Liver (tissue), 9 donors: Measurements from ENCODE around the gene PRORP. TPM values are rescaled to one million over a fixed set of nuclear protein-coding genes. Genes with fewer than 3 reads are reported as not detected.
A peak's percentile ranks its signal among the peaks of the same experiment; 100 is the strongest.

ENCODE experiments used
- DNase-seq: peaks from one replicate; pipeline ENCODE4 v3.0.0-alpha.2; 2017; ENCODE audit warnings: low spot score
- H3K27ac ChIP-seq, 2 donors: one replicate each; pipeline ENCODE4 v1.7.0; 2013; ENCODE audit warnings: inconsistent platforms in 2 of 2, low read length in 2 of 2, control low read depth in 1 of 2, low read depth in 1 of 2, mild to moderate bottlenecking in 1 of 2
- H3K27me3 ChIP-seq, 4 donors: one replicate each; pipeline versions ENCODE4 v1.6.1 to v1.7.0; 2013; ENCODE audit warnings: low read length in 3 of 4, inconsistent platforms in 1 of 4, mild to moderate bottlenecking in 1 of 4, moderate library complexity in 1 of 4; ENCODE audit not compliant: control insufficient read depth in 4 of 4, insufficient read depth in 4 of 4
- H3K36me3 ChIP-seq, 4 donors: one replicate each; pipeline versions ENCODE4 v1.6.1 to v1.7.0; 2013; ENCODE audit warnings: low read length in 3 of 4, mild to moderate bottlenecking in 3 of 4, low read depth in 1 of 4, moderate library complexity in 1 of 4; ENCODE audit not compliant: control insufficient read depth in 4 of 4, insufficient read depth in 3 of 4
- H3K4me1 ChIP-seq, 4 donors: one replicate each; pipeline versions ENCODE4 v1.6.1 to v1.7.0; 2013; ENCODE audit warnings: low read length in 3 of 4, mild to moderate bottlenecking in 3 of 4, moderate library complexity in 1 of 4; ENCODE audit not compliant: control insufficient read depth in 4 of 4, insufficient read depth in 4 of 4
- H3K4me3 ChIP-seq, 3 donors: one replicate each; pipeline versions ENCODE4 v1.6.1 to v1.7.0; 2013; ENCODE audit warnings: low read length in 3 of 3, control low read depth in 1 of 3, low read depth in 1 of 3, mild to moderate bottlenecking in 1 of 3
- H3K9ac ChIP-seq, 2 donors: one replicate each; pipeline ENCODE4 v1.7.0; 2013; ENCODE audit warnings: low read length in 2 of 2, mild to moderate bottlenecking in 2 of 2, moderate library complexity in 2 of 2, control low read depth in 1 of 2, low read depth in 1 of 2
- H3K9me3 ChIP-seq, 4 donors: one replicate each; pipeline versions ENCODE4 v1.6.1 to v1.7.0; 2013; ENCODE audit warnings: low read length in 3 of 4; ENCODE audit not compliant: control insufficient read depth in 4 of 4
- ATF3 ChIP-seq: IDR thresholded peaks from 2 replicates; pipeline ENCODE4 v1.6.1; 2016; ENCODE audit warnings: antibody characterized with exemption
- CTCF ChIP-seq: fragments of 150-350 bp; IDR thresholded peaks from 2 replicates; pipeline ENCODE4 v1.5.1; 2017; ENCODE audit warnings: improper control_type of control experiment, low read depth, low read length; ENCODE audit not compliant: missing input control
- FOXA1 ChIP-seq: IDR thresholded peaks from 2 replicates; pipeline ENCODE4 v1.6.1; 2016; ENCODE audit warnings: antibody characterized with exemption
- FOXA2 ChIP-seq: IDR thresholded peaks from 2 replicates; pipeline ENCODE4 v1.6.1; 2016; ENCODE audit warnings: antibody characterized with exemption
- HNF4A ChIP-seq, 2 donors: conservative IDR thresholded peaks; 2 replicates each; pipeline ENCODE4 v1.6.1; 2016; ENCODE audit warnings: antibody characterized with exemption in 2 of 2, mild to moderate bottlenecking in 2 of 2
- HNF4G ChIP-seq: IDR thresholded peaks from 2 replicates; pipeline ENCODE4 v1.6.1; 2016; ENCODE audit warnings: antibody characterized with exemption
- JUND ChIP-seq, 2 donors: IDR thresholded peaks; 2 replicates each; pipeline ENCODE4 v1.6.1; 2016; ENCODE audit warnings: antibody characterized with exemption in 2 of 2
- NR2F2 ChIP-seq: IDR thresholded peaks from 2 replicates; pipeline ENCODE4 v1.6.1; 2016; ENCODE audit warnings: antibody characterized with exemption
- RAD21 ChIP-seq, 2 donors: IDR thresholded peaks; 2 replicates each; pipeline ENCODE4 v1.6.1; 2016; ENCODE audit warnings: antibody characterized with exemption in 2 of 2, mild to moderate bottlenecking in 2 of 2
- TAF1 ChIP-seq: conservative IDR thresholded peaks from 2 replicates; pipeline ENCODE4 v1.6.1; 2016; ENCODE audit warnings: antibody characterized with exemption, mild to moderate bottlenecking
- WGBS: extraction: QIAGEN DNeasy Blood & Tissue Kit; methylation state at CpG from one replicate; pipeline ENCODE4 v1.1.7; 2013; 5-methylcytosine and 5-hydroxymethylcytosine counted together
- polyA plus RNA-seq, 2 donors: library from polyadenylated mRNA; stranded (reverse) in 1 of 2; unstranded in 1 of 2; fragments of 200-250 nt in 1 of 2; fragments of >200 nt in 1 of 2; fragmentation: Nextera tagmentation in 1 of 2; extraction: Ambion mirVana in 1 of 2; gene quantifications; one replicate each; pipeline versions ENCODE4 v1.2.1 to v1.2.3, GENCODE V29; 2013 to 2015
- total RNA-seq, 2 donors: library from RNA; depleted of rRNA; stranded (reverse); fragments of >200 nt; gene quantifications; one replicate each; pipeline ENCODE4 v1.2.3, GENCODE V29; 2014
- donor health status: healthy.
- donor health status: healthy.
- donor health status: healthy.
- donor health status: healthy.
- donor health status: healthy.

PRORP gene
- total and polyA plus RNA-seq, 4 donors = 11.3 to 19.1 (median 14.4) TPM

- peaks cover 0 to 11% (median 5%) of the 10 kb centered on the region in 4 donors for H3K36me3 ChIP-seq
- H3K27ac ChIP-seq = no peak overlapping the region
- 87% methylated on average over 4 of the region's 4 CpGs for WGBS
- H3K9ac ChIP-seq = no peak overlapping the region
- H3K9me3 ChIP-seq = no peaks in the 10 kb centered on the region
- no peaks in the 10 kb centered on the region for H3K27me3 ChIP-seq
- no peak overlapping the region for H3K4me3 ChIP-seq
- TF ChIP-seq HNF4G (no peak), TAF1 (no peak), ATF3 (no peak)
- peaks cover 0 to 2% (median 0%) of the 10 kb centered on the region in 4 donors for H3K4me1 ChIP-seq
- no peak for DNase-seq
Observed at GRCh38 chr14:35134329-35135123, 12.2 kb downstream of the PRORP start.

DNA sequence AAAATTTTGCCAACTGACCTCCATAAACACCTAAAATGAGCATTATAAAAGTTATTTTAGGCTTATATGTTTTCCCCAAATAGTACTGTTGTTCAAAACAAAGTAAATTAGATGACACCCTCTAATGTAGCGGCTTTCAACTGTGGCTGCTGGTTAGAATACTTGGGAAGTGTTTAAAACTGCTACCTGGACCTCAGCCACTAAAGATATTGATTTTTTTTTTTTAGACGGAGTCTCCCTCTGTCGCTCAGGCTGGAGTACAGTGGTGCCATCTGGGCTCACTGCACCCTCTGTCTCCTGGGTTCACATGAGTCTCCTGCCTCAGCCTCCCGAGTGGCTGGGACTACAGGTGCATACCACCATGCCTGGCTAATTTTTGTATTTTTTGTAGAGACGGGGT, 16.2 kb downstream of the PRORP start:
- no peaks in the 10 kb centered on the region for H3K9me3 ChIP-seq
- H3K36me3 ChIP-seq = peaks cover 0 to 11% (median 4%) of the 10 kb centered on the region in 4 donors
- no peak overlapping the region for H3K9ac ChIP-seq
- H3K4me3 ChIP-seq = no peak overlapping the region
- DNase-seq = no peak
- no peak for TF ChIP-seq FOXA1
- peak in 1 of 2 donors; percentile 48 for TF ChIP-seq RAD21 (IDR thresholded peaks at IDR 0.05)
- no peak for TF ChIP-seq FOXA2
- H3K27me3 ChIP-seq = no peaks in the 10 kb centered on the region
- 54% methylated on average over 5 of the region's 5 CpGs for WGBS
- H3K4me1 ChIP-seq = peaks cover 0 to 2% (median 0%) of the 10 kb centered on the region in 4 donors
- H3K27ac ChIP-seq = no peak overlapping the region

DNA sequence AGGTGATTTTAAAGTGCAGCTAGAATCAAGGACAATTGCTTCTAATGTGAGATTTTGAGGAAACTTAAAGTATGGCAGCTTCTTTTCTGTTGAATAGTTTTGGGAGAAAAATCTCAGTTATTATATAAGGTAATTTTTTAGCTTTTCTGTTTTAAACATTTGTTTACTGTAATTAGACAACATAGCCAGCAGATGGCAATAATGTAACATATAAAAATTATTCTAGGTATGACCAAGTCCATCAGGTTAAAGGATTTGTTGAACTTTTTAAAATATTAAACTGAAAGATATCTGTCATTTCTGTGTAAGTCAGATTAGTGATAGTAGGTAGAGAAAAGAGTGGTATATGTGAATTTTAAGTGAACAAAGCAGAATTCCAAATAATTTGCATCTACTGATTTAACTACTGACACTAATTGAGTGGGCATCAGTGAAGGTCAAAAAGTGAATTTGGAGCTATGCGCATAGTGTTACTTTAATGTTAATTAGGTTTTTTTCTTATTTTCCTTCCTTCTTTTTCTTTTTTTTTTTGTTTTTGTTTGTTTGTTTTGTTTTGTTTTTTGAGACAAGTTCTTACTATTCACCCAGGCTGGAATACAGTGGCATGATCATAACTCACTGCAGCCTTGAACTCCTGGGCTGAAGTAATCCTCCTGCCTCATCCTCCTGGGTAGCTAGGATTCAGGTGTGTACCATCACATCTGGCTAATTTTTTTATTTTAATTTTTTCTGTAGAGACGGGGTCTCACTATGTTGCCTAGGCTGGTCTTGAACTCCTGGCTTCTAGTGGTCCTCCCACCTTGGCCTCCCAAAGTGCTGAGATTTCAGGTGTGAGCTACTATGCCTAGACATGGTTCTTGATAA, 18.6 kb downstream of the PRORP start:
- no peaks in the 10 kb centered on the region for H3K9me3 ChIP-seq
- DNase-seq = no peak
- no peak overlapping the region for H3K4me3 ChIP-seq
- H3K36me3 ChIP-seq = peaks cover 0 to 4% (median 0%) of the 10 kb centered on the region in 4 donors
- no peaks in the 10 kb centered on the region for H3K4me1 ChIP-seq
- 97% methylated on average over 2 of the region's 2 CpGs for WGBS
- no peaks in the 10 kb centered on the region for H3K27me3 ChIP-seq
- peak; percentile 49 for TF ChIP-seq CTCF
- TF ChIP-seq HNF4A (conservative IDR thresholded peaks at IDR 0.05) = no peak
- no peak for TF ChIP-seq FOXA2
- no peak for TF ChIP-seq JUND (IDR thresholded peaks at IDR 0.05)
- TF ChIP-seq NR2F2 = no peak
- TF ChIP-seq RAD21 (IDR thresholded peaks at IDR 0.05) = peak; percentile 67 to 83
- no peak for TF ChIP-seq TAF1
- H3K9ac ChIP-seq = no peak overlapping the region
- no peak overlapping the region for H3K27ac ChIP-seq
